ENCODE results near the gene SNX25.

DNA sequence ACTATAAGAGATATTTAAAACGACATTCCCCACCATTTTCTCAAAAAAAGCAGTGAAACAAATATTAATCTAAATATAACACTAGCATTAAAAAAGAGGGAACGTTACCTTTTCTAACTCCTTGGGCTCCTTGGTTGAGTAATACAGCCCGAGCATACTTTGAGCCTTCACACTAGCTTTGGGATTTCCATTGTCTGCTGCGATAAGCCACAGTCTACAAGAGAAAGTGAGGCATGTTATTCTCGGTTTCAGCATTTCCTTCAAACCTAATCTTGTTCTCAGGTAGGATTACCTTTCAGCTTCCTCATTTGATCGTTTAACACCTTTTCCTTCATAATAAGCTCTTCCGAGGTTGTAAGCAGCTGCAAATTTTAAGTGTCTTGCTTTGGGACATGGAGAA lies 164.6 kb downstream of the SNX25 start:
- TF ChIP-seq POLR2A (IDR thresholded peaks at IDR 0.05): no peak
- TF ChIP-seq, protein P1, sequence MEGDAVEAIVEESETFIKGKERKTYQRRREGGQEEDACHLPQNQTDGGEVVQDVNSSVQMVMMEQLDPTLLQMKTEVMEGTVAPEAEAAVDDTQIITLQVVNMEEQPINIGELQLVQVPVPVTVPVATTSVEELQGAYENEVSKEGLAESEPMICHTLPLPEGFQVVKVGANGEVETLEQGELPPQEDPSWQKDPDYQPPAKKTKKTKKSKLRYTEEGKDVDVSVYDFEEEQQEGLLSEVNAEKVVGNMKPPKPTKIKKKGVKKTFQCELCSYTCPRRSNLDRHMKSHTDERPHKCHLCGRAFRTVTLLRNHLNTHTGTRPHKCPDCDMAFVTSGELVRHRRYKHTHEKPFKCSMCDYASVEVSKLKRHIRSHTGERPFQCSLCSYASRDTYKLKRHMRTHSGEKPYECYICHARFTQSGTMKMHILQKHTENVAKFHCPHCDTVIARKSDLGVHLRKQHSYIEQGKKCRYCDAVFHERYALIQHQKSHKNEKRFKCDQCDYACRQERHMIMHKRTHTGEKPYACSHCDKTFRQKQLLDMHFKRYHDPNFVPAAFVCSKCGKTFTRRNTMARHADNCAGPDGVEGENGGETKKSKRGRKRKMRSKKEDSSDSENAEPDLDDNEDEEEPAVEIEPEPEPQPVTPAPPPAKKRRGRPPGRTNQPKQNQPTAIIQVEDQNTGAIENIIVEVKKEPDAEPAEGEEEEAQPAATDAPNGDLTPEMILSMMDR (IDR thresholded peaks at IDR 0.05): no peak
